HT-29 (cell line): Measurements from ENCODE around the gene CBY1. TPM values are rescaled to one million over a fixed set of nuclear protein-coding genes. Genes with fewer than 3 reads are reported as not detected.

Experiments
- DNase-seq: peaks from one replicate; pipeline ENCODE4 v3.0.0-alpha.2; 2015; ENCODE audit warnings: low spot score
- total RNA-seq: library from RNA; depleted of rRNA; stranded (reverse); fragments of >200 nt; shearing (Covaris generic); gene quantifications from 2 replicates; pipeline ENCODE4 v1.2.3, GENCODE V29; 2014

CBY1 gene
- total RNA-seq, 1 experiment from 2014 or later, result 7.3 TPM

- peak; percentile 89 for DNase-seq
Measured at GRCh38 chr22:38700789-38701628, 44.6 kb downstream of the CBY1 start, which contains the start of gene JOSD1. Gene JOSD1 (minus strand): TSS chr22:38700943. CDS start chr22:38699987, 956 bp downstream.

GRCh38 chr22:38704654-38705234 lies 48.3 kb downstream of the CBY1 start:
- peak; percentile 39 for DNase-seq

- peak; percentile 98 for DNase-seq
Measured at GRCh38 chr22:38705235-38706100, 49.0 kb downstream of the CBY1 start, which contains the start of gene GTPBP1. Gene GTPBP1 (plus strand): TSS chr22:38705944. CDS start chr22:38705956, 12 bp downstream.

- DNase-seq, result peak; percentile 38
Measured at GRCh38 chr22:38706101-38706900, 49.9 kb downstream of the CBY1 start.

- no peak for DNase-seq
Measured at GRCh38 chr22:38706901-38707195, 50.4 kb downstream of the CBY1 start.

GRCh38 chr22:38707346-38707745 lies 50.9 kb downstream of the CBY1 start:
- peak; percentile 55 for DNase-seq

- no peak for DNase-seq
Measured at GRCh38 chr22:38707984-38708383, 51.5 kb downstream of the CBY1 start.

GRCh38 chr22:38709306-38709705 lies 52.9 kb downstream of the CBY1 start:
- DNase-seq, result no peak

GRCh38 chr22:38710351-38710750 lies 53.9 kb downstream of the CBY1 start:
- no peak for DNase-seq

GRCh38 chr22:38710866-38711265 lies 54.4 kb downstream of the CBY1 start:
- no peak for DNase-seq

- DNase-seq, result no peak
Measured at GRCh38 chr22:38712486-38713207, 56.2 kb downstream of the CBY1 start.

- DNase-seq, result no peak
Measured at GRCh38 chr22:38713921-38714320, 57.5 kb downstream of the CBY1 start.

- no peak for DNase-seq
Measured at GRCh38 chr22:38715176-38715764, 58.8 kb downstream of the CBY1 start.

GRCh38 chr22:38715852-38716251 lies 59.4 kb downstream of the CBY1 start:
- no peak for DNase-seq

- no peak for DNase-seq
Measured at GRCh38 chr22:38716271-38716670, 59.8 kb downstream of the CBY1 start.

- no peak for DNase-seq
Measured at GRCh38 chr22:38716826-38717225, 60.4 kb downstream of the CBY1 start.

- no peak for DNase-seq
Measured at GRCh38 chr22:38717244-38717643, 60.8 kb downstream of the CBY1 start.

GRCh38 chr22:38718414-38718813 lies 62.0 kb downstream of the CBY1 start:
- peak; percentile 82 for DNase-seq

- no peak for DNase-seq
Measured at GRCh38 chr22:38719196-38719595, 62.8 kb downstream of the CBY1 start.

- DNase-seq, result no peak
Measured at GRCh38 chr22:38720350-38720749, 63.9 kb downstream of the CBY1 start.
